ENCODE data around the gene GK2.

Gene GK2

DNA sequence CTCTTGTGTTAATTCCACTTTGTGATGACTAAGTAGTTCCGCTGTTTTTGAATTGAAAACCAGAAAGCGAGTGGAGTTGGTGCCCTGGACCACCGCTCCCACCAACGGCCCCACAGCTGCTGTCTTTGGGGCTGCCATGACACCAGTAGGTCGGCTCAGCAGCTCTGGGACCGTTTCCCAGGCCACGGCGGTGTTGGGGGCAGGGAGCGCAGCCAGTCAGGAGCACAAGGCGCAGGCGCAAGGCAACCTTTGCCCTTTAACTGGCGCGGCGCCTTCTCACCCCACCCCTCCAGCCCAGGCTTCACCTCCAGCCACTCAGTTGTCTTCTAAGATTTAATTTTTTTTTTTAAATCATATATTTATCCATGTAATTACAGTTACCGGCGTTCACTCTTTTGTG, at the start of gene GK2:
Gene GK2, minus strand, starts transcription at position 166 of the 400 bp plus-strand sequence. Its CDS starts 28 bp downstream, at position 138.
- DNase-seq = no peak

- no peak for DNase-seq
Observed at GRCh38 chr4:79455216-79455615, 47.2 kb upstream of the GK2 start.

DNA sequence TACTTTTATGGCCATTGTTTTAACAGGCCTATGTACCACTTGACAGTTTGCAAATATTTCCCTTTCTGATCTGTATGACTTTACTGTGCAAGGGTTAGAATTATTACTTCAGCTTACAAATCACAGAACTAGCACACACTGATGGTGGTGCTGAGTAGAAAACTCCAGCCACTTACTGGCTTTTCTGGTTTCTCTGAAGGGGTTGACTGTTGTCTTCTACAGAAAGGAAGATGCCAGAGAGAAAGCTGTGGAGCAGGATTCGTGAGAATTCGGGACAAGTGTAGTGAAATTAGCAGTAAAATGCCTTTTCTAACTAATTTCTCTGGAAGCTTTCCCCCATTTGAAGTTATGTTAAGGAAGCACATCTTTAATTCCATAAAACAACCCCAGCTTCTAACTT, 46.6 kb upstream of the GK2 start:
- DNase-seq = no peak

DNA sequence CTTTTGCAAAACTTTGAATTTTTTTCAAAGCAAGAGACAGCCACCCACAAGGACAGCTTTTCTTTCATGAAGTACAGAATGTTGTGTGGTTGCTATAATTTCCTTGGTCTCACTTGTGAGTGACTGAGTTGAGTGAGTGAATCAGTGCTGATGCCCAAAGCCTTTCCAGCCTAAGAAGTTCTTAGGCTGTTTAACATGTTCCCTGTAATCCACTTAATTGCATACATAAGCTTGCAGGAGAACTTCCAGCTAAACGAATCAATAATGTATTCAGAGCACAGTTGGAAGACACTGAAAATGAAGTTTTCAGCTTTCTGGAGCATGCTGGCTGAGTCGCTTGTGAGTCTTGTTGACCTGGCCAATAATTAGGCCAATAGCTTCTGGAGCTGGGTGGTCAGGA, 42.0 kb upstream of the GK2 start:
- no peak for DNase-seq

GRCh38 chr4:79446145-79446544, 38.1 kb upstream of the GK2 start:
- no peak for DNase-seq

- DNase-seq = no peak
Observed at GRCh38 chr4:79445371-79445781, 37.3 kb upstream of the GK2 start.

GRCh38 chr4:79442422-79442821, 34.4 kb upstream of the GK2 start:
- no peak for DNase-seq

DNA sequence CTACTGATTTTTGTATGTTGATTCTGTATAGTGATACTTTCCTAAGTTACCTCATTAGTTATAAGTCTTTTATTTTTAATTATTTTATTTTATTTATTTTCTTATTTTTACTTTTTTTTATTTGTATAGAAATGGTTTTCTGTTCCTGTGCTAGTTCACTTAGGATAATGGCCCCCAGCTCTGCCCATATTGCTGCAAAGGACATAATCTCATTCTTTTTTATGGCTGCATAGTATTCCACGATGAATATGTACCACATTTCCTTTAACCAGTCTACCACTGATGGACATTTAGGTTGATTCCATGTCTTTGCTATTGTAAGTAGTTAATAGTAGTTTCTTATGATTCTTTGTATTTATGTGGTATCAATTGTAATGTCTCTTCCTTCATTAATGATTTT, 31.5 kb upstream of the GK2 start:
- DNase-seq = no peak

DNA sequence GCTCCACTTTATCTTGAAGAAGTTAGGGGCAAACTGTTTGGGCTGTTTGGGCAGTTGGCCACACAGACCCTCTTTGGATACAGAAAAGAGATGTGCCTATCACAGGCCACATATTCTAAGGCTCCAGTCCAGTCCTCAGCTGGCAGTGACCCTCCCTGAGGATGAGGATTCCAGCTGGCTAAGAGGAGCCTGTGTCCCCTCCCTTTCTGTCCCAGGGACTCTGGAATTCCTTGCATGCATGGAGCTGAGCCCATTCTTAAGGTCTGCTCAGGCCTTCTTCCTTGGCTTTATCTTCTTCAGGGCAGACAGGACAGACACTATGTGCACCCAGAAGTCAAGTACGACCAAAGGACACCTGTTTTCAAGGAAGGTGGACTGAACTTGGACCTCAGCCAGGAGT, 23.8 kb upstream of the GK2 start:
- DNase-seq = no peak

DNA sequence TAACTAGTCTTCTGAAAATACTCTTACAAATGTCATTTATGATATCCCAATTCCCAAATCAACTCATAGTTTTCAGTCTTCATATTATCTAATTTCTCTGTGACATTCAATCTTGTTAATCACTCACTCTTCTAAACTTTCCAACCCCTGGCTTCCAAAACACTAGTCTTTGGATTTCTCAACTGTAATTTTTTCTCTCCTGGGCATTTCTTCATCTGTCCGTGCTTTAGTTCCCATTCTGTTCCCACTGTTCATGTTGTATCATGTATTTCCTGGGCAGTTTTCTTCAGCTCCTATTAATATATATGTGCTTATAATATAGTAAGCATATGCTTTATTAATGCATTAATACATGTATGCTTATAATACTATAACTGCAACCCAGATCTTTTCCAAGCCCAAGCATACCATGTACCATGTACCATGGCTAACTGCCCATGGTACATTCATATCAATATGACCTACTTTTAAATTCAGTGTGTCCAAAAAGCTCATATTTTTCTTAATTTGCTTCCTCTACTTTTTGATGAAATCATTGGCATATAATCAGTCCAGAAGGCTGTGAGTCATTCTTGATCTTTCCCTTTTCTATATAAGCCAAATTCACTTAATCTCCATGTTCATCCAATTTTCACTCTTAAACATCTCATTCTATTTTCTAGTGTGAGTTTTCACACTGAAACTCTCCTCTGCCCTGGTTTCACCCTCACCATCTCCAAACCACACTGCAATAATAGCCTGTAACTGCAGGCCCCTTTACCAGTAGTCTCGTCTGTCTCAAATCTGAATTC, 21.3 kb upstream of the GK2 start:
- no peak for DNase-seq

DNA sequence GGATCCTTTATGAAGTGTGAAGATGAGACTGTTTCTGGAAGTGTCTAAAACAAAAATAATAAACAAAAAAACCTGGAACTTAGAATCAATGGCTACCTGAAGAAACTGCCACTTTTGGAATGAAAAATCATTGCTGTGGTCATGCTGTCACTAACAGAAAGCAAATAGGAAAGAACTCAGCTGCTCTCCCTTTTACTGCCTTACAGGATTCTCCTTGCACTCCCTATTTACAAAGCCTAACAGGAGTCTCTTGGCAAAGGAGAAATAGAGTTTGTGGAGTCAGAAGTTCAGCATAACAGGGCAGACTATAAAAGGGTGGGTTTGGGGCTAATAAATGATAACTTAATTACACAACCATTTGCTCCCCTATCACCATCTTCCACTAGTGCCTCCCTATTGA, 19.0 kb upstream of the GK2 start:
- DNase-seq = no peak

DNA sequence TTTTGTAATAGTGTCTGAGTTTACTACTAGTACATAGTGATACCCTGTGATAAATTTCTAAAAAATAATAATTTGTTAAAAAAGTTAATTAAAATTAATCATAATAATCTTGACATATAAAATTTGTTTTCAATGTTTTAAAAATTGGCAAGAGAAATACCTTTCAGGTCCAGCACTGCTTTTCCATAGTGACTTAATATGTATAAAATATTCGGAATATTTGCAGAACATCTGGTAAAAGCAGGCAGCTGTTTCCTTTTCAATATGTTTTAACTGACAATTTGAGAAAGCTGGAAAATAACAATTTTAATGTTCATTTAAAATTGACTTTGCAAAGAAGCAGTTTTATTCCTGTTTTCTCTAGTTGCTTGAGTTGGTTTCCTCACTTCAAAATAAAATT, 17.6 kb upstream of the GK2 start:
- no peak for DNase-seq

GRCh38 chr4:79421483-79421882, 13.5 kb upstream of the GK2 start:
- no peak for DNase-seq

GRCh38 chr4:79413886-79414285, 5.9 kb upstream of the GK2 start:
- no peak for DNase-seq

- DNase-seq = no peak
Observed at GRCh38 chr4:79413032-79413885, 5.2 kb upstream of the GK2 start.

DNA sequence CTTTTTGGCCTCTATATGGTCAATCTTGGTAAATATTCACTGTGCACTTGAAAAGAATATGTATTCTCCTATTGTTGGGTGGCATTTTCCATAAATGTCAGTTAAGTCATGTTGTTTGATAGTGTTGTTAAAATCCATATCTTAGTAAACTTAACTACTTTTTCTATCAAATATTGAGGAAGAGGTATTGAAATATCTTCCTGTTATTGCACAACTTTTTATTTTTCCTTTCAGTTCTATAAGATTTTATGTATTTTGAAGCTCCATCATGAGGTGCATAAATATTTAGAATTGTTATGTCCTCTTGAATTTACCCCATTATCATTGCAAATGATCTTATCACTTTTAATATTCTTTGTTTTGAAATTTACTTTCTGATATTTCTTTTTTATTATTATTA, 3.4 kb downstream of the GK2 start:
- DNase-seq = no peak

- no peak for DNase-seq
Observed at GRCh38 chr4:79403356-79403755, 4.7 kb downstream of the GK2 start.

DNA sequence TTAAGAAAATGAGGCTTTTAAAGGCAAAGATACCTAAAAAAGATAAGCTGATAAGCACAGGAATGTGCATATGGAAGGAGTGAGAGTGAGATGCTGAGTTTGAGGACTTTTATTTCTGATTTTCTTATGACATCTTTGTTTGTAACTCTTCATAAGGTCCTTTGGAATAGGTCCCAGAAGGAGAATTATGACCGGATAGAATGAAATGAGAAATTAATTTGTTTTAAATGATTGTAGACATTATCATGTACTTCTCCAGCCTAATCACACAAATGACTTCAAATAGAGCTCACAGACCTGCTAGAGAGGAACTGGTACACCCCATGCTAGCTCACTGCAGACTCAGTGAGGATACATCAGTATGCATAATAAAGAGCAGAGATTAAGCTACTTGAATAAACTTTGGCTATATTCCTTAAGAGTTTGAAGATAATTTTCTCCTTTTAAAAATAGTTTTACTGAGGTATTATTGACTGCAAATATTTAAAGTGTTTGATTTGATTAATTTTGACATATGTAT, 5.6 kb downstream of the GK2 start:
- DNase-seq = no peak

- DNase-seq = no peak
Observed at GRCh38 chr4:79399076-79399475, 9.0 kb downstream of the GK2 start.

DNA sequence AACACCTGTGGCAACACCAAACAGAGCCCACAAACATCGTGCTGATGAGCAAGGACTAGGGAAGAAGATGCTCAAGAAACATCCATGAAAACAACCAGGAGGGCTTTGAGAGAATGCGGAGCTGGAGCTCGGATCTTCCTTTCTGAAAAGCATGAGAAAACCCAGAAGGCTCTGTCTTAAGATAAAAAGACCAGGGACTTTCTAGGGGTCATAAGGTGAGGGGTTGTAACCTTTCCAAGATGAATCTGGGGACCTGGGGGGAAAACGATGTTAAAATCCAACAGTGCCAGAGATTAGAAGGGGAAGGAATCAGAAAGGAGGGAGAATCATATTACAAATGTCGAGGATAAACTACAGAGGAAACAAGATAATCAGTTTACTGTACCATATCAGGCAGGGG, 10.1 kb downstream of the GK2 start:
- DNase-seq = no peak

GRCh38 chr4:79396794-79397193, 11.2 kb downstream of the GK2 start:
- no peak for DNase-seq

DNA sequence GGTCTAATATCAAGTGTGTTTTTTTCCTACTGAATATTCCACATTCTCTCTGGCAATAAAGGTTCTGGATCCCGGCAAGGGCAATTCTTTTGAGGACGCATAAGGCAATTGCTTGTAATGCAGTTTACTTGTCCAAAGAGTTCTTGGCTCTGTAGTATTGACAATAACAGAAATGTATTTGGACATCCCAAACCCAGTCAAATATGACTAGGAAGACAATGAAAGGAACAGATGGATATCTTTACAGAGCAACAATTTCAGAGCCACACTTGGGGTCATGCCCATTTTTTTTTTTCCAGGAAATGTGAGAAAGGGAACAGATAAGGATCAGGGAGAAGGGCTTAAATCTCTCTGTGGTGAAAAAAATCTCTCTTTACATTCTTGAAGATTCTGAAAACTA, 12.2 kb downstream of the GK2 start:
- DNase-seq = no peak

DNA sequence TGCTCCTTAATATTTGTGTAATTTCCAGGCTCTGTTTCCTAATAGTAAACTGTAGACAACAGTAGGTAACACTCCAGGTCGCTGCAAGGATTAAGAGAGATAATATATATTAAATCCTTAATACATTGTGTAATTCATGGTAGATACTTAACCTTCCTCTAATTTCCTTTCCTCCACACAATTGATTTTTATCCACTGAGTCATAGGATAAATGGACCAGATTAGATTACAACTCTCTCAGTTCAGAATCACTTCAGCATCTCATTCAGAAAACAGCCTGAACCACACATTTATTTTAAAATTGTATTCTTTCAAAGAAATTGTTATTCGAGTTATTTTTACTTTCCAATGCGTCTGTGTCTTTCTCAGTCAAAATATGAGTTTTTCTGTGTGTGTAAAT, 17.1 kb downstream of the GK2 start:
- no peak for DNase-seq

DNA sequence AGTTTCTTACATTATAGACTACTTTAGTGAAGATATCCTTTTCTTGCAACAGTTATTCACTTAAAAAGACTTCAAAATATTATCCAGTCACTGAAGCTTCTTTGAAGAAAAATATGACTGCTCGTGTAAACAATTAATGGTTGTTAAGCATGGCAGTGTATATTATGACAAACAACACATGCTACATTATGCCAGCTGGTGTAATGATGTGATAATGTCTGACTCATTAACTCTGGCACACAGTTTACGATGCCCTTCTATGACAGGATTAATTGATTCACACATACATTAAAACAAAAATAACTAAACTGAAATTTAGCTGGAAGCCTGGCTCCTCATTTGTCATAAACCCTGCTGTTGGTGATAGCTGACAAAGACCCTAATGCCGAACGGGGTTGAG, 22.4 kb downstream of the GK2 start:
- no peak for DNase-seq
